Measurements from ENCODE around the gene TRIM54. TPM values are rescaled to one million over a fixed set of nuclear protein-coding genes. Genes with fewer than 3 reads are reported as not detected.
A peak's percentile ranks its signal among the peaks of the same experiment; 100 is the strongest.
"Not testable (repeated sequence)": the region's sequence is repeated elsewhere in the genome, so short reads cannot be mapped to it uniquely, and the experiment has no call there.

Gene TRIM54
- total RNA-seq, 1 donor from 2014 or later = not detected

DNA sequence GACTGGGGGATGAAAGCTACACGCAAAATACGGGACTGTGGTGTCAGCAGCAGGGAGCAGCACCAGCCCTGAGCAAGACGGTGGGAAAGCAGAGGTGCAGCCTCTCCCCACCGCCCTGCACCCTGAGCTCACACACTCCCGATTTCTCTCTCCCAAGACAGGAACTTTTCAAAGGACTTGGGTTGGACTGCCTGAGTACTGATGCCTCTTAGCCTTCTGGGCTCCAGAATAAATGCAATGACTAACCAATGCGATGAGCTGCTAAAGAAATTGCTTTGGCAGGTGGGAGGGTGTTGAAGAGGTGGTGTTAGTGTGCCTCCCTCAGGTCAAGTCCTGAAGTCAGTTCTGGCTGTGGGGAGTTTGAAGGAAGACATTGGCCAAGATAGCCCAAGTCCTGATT is 9.6 kb downstream of the TRIM54 start:
- no peak for TF ChIP-seq CTCF (IDR thresholded peaks at IDR 0.05)
- ATAC-seq (peak; percentile 19 to 34), DNase-seq (no peak)
- Histone ChIP-seq H3K27me3 (ENCODE audit: low read depth) (peaks cover 10% of the 10 kb centered on the region), H3K36me3 (no peaks in the 10 kb centered on the region), H3K9me3 (no peaks in the 10 kb centered on the region), H3K27ac (no peak overlapping the region), H3K4me1 (peaks cover 4% of the 10 kb centered on the region), H3K4me3 (no peak overlapping the region)
- intact Hi-C loops (cut with DNase I) = no loop called here

DNA sequence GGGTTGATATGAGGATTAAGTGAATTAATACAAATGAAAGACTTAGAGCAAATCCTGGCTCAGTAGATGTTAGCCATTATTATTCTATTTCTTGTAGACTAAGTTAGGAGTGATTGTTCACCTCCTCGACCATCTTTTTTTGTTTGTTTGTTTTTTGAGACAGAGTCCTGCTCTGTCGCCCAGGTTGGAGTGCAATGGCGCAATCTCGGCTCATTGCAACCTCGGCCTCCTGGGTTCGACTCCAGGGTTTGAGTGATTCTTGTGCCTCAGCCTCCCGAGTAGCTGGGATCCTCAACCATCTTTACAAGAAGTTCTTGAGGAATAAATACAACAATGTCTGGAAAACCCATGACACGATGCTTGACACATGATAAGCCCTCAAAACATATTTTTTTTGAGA is 12.7 kb downstream of the TRIM54 start:
- Histone ChIP-seq H3K27me3 (ENCODE audit: low read depth) (peaks cover 10% of the 10 kb centered on the region), H3K9me3 (no peaks in the 10 kb centered on the region)
- intact Hi-C loops (cut with DNase I) = no loop called here

DNA sequence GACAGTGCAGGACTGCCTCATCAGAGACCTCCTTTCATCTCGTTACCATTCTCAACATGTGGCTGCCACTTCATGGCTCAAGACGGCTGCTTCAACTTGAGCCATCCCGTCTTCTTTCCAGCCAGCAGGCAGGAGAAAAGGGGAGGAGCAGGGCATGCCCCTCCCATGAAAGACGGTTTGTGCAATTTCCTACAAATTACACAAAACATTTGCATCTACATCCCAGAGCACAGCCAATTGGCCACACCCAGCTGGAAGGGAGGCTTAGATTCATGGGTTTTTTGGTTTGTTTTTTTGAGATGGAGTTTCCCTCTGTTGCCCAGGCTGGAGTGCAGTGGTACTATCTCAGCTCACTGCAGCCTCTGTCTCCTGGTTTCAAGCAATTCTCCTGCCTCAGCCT is 14.3 kb downstream of the TRIM54 start:
- DNase-seq (no peak), ATAC-seq (no peak)
- no peak for TF ChIP-seq CTCF (IDR thresholded peaks at IDR 0.05)
- no peak overlapping the region for H3K4me3 ChIP-seq
- no peaks in the 10 kb centered on the region for H3K36me3 ChIP-seq
- peaks cover 4% of the 10 kb centered on the region for H3K4me1 ChIP-seq
- H3K27ac ChIP-seq = no peak overlapping the region
- peaks cover 5% of the 10 kb centered on the region for H3K27me3 ChIP-seq (ENCODE audit: low read depth)
- intact Hi-C loops (cut with DNase I) = no loop called here
- H3K9me3 ChIP-seq = no peaks in the 10 kb centered on the region

More for the DNA sequence above, 12.7 kb downstream of the TRIM54 start:
- no peaks in the 10 kb centered on the region for H3K36me3 ChIP-seq
- peaks cover 4% of the 10 kb centered on the region for H3K4me1 ChIP-seq
- ATAC-seq (no peak), DNase-seq (no peak)
- TF ChIP-seq CTCF (IDR thresholded peaks at IDR 0.05) = no peak
- no peak overlapping the region for H3K4me3 ChIP-seq
- H3K27ac ChIP-seq = no peak overlapping the region

GRCh38 chr2:27297195-27297594 is 15.0 kb downstream of the TRIM54 start:
- no peak for TF ChIP-seq CTCF (IDR thresholded peaks at IDR 0.05)
- no peak overlapping the region for H3K27ac ChIP-seq
- H3K9me3 ChIP-seq = no peaks in the 10 kb centered on the region
- no peaks in the 10 kb centered on the region for H3K36me3 ChIP-seq
- DNase-seq (no peak), ATAC-seq (no peak)
- H3K27me3 ChIP-seq (ENCODE audit: low read depth) = peaks cover 5% of the 10 kb centered on the region
- intact Hi-C loops (cut with DNase I) = no loop called here
- no peak overlapping the region for H3K4me3 ChIP-seq
- peaks cover 4% of the 10 kb centered on the region for H3K4me1 ChIP-seq

DNA sequence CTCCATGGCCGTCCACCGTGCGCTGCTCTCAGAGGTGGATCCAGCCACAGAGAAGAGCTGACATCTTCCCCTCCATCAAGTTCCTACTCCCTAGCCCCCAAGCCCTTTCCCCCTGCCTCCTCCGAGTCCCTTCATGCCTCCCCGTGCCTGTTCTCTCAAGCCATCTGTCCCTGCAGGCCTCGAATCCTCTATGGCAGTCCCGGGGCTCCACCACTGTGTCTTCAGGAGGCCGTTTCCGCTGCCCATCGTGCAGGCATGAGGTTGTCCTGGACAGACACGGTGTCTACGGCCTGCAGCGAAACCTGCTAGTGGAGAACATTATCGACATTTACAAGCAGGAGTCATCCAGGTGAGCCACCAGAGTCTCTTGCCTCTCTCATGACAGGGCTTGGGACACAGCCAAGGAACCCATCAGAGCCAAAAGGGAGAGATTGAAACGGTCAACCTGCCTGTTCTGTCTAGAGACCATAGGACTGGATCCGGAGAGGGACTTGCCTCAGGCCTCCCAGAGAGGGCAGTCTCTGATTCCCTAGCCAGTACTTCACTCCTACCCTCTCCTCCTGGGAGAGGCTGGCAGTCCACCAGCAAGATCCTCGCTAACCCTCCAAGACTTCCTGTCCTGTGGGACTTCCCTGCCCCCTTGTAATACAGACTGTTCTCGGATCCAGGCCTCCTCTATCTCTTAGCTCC is 16.3 kb downstream of the TRIM54 start:
- intact Hi-C loops (cut with DNase I) = no loop called here

GRCh38 chr2:27300606-27301005 is 18.4 kb downstream of the TRIM54 start:
- H3K36me3 ChIP-seq; intact Hi-C loops (cut with DNase I); H3K27me3 ChIP-seq (ENCODE audit: low read depth); H3K4me3 ChIP-seq; H3K4me1 ChIP-seq; H3K9me3 ChIP-seq; DNase-seq; H3K27ac ChIP-seq; ATAC-seq: not testable (repeated sequence)

More for the DNA sequence above, 16.3 kb downstream of the TRIM54 start:
- no peak overlapping the region for H3K4me3 ChIP-seq
- no peak for TF ChIP-seq CTCF (IDR thresholded peaks at IDR 0.05)
- H3K9me3 ChIP-seq = no peaks in the 10 kb centered on the region
- ATAC-seq = peak; percentile 16 to 53
- peaks cover 5% of the 10 kb centered on the region for H3K27me3 ChIP-seq (ENCODE audit: low read depth)
- H3K36me3 ChIP-seq = no peaks in the 10 kb centered on the region
- no peak overlapping the region for H3K27ac ChIP-seq
- DNase-seq = no peak
- peaks cover 9% of the 10 kb centered on the region for H3K4me1 ChIP-seq
